Measurements from ENCODE around the gene ARHGEF19.

DNA sequence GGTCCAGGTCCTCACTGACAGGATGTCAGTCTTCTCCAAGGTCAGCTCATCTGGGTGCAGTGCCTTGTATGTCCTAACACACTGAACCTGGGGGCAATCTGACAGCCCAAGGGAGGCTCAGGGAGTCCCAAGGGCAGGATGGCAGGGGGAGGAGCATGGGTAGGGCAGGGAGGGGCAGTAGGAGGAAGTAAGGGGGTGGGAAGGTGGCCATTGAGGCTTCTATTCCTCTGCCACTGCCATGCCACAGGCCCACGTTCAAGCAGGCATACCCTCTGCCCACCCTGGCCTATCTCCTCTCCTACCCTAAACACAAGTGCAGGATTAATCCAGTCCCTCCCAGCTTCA, 13.3 kb downstream of the ARHGEF19 start:
- TF ChIP-seq POLR2A (IDR thresholded peaks at IDR 0.05) (no peak), CTCF (IDR thresholded peaks at IDR 0.05) (no peak)

Measured in adrenal gland (tissue), 5 donors.